ENCODE measurements around the gene FOXO1.

The FOXO1 gene

GRCh38 chr13:40571338-40571963, 95.0 kb downstream of the FOXO1 start:
- DNase-seq: no peak

DNA sequence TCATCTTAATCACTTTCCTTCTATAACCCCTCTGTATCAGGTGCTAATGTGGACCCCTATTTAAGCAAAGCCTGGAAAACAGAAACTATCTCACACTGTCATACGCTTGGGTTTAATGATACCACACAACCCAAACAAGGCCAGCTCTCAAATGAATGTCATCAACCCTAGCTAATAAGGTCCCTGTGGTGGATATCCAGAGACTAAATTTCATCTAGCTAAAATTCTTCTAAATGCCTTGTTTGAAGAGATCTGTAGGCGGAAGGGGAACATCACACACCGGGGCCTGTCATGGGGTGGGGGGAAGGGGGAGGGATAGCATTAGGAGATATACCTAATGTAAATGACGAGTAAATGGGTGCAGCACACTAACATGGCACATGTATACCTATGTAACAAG, 95.5 kb downstream of the FOXO1 start:
- DNase-seq: no peak

GRCh38 chr13:40569024-40569350, 97.5 kb downstream of the FOXO1 start:
- no peak for DNase-seq

GRCh38 chr13:40568246-40569023, 98.0 kb downstream of the FOXO1 start:
- no peak for DNase-seq

GRCh38 chr13:40566811-40567210, 99.6 kb downstream of the FOXO1 start:
- no peak for DNase-seq

DNA sequence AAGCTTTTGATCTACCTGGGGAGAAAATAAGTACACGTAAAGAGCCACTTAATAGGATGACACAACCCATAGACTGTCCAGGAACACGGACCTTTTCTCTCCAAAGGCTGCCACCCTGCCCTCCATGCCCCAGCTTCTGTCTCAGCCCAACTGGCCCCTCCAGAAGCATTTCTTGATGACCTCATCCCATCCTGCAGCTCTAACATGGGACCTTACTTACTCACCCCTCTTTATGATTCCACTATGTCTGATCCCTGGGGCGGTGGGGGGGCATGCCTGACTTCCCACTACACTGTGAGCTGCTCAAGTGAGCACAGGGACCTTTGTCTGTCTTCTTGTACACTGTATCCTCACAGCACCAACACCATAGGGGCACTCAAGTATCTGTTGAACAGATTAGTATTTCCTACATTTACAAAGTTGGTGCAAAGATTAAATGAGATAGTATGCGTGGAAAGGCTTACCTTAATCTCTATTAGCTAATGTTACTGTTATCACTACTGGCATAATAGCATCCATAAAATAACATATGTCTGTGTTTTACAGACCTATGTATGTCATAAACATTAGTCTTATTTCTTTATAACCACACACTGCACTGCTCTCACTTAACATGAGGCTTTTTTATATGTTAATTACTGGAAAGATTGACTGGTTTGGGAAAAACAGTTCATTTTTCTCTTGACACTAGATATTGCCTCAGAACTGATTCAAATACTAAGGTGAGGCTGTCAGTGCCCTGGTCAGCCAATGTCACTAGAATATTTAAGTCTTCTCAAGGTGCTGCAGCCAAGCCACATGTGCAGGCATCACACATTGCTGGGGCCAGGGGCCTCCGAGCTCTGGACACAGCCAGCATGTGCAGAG, 100.9 kb downstream of the FOXO1 start:
- no peak for DNase-seq

- no peak for DNase-seq
These were observed 102.0 kb downstream of the FOXO1 start for GRCh38 chr13:40564342-40565001.

DNA sequence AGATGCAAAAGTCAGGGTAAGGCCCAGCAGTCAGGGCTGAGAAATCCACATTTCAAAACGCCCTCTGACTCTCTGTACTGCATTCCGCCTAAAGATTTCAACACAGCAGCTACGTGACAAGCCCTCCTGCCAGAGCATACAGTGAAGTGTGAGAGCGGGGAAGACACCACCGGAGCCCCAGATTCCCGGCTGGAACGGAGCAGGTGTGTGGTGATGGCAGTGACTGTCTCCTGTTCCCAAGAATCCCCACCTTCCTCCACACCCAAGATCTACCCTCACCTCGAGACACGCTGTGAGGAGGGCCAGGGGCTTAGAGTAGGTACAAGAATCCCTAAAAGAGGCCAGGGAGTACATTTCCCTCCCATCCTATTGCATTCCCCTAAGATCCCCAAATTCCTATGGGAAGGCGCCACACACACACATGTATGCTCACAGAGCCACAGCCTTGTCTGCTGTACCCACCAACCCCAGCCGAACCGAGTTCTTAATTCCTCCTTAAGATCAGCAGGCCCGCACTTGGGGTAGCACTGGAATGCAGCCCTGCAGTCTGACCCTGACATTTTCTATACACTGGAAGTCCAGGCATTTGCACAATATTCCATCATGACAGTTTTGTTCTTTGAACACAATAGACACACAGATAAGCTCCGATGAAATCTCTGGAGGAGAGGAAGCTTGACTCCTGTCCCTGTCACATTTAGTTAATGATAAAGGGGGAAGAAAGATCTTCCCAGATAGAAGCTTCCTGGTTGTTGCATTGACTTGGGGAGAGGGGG, 102.9 kb downstream of the FOXO1 start:
- no peak for DNase-seq

GRCh38 chr13:40562975-40563349, 103.5 kb downstream of the FOXO1 start:
- no peak for DNase-seq

DNA sequence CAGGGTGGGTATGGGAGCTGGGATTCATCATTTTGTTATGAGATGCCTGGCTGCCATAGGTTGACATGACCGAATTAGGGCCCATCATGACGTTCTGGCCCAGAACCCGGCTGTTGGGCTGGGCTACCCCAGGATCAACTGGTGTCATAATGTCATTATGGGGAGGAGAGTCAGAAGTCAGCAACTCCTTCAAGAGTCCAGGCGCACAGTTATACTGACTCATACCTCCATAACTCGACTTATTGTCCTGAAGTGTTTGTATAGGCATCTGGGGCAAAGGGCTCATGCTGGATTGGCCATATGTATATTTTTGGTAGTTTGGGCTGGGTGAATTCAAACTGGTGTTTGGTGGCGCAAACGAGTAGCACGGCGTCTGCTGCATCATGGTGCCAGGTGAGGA, 106.5 kb downstream of the FOXO1 start:
- no peak for DNase-seq

DNA sequence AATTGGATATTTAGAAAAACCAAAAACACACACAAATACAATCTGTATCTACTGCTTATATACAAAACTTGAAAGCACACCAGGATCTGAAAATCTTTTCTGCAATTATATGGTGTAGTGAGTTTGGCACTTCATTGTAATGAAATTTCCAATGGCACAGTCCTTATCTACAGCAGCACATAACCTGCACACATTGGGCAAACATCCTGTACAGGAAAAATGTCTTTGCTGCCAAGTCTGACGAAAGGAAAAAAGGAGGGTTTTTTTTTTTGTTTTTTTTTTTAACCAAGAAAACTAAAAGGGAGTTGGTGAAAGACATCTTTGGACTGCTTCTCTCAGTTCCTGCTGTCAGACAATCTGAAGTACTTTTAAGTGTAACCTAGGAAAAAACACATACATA, 107.8 kb downstream of the FOXO1 start:
- DNase-seq: no peak

DNA sequence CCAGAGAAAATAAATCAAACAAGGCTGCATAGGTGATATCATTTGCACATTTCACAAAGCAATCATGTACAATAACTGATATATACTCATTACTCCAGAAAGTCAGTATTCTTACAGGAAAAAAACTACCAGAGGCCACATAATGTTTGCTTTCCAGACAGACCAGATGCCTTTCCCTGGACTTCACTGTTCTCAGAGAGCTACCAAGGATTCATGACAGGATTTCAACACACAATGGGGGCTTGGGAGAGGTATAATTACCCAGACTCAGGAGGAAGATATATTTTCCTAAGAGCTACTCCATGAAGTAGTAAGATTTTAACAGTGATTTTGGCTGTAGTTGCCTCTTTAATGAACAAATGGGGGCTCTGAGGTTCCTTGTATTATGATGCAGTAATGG, 110.0 kb downstream of the FOXO1 start:
- DNase-seq: no peak

DNA sequence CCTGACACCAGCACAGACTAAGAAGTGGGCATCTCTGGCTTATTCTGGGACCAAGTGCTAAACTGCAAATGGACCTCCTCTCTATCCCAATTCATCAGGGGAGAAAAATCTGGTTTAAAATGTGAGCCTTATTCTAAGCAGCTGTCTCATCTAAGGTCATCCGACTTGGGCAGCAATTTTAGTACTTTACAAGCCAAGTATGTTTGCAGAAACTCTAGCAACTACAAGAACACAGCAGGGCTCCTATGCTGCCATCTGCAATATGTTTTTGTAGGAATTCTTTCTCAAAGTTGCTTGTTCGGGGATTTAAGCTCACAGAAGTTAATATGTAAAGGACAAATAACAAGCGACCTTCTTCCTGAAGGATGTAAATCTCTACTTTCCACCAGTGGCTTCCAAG, 113.1 kb downstream of the FOXO1 start:
- DNase-seq: no peak

DNA sequence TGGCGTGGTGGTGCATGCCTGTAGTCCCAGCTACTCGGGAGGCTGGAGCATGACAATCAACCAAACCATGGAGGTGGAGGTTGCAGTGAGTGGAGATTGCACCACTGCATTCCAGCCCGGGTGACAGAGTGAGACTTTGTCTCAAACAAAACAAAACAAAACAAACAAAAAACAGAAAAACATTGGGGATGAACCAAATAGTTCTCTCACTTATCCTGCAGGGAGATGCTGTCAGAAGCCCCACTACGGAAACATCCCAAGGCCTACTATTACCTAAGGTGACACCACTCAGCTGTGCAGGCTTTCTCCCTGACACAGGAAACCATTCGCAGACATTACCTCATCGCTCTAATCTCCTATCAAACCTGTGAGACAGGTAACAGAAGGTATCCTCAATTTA, 113.5 kb downstream of the FOXO1 start:
- DNase-seq: no peak

DNA sequence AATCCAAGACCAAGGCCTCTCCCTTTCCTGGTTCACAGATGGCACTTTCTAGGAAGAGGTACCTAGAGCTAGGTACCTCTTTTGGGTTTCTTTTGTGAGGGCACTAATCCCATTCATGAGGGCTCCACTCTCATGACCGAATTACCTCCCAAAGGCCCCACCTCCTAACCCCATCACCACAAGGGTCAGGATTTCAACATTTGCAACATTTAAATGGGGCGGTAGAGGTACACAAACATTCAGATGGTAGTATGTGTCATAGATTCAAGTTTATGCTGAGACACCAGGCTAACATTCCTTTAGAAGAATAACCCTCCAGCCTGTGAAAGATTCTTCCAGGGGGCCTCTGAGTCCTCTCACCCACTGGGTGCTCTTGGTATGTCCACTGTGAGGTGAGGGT, 116.3 kb downstream of the FOXO1 start:
- DNase-seq: no peak

DNA sequence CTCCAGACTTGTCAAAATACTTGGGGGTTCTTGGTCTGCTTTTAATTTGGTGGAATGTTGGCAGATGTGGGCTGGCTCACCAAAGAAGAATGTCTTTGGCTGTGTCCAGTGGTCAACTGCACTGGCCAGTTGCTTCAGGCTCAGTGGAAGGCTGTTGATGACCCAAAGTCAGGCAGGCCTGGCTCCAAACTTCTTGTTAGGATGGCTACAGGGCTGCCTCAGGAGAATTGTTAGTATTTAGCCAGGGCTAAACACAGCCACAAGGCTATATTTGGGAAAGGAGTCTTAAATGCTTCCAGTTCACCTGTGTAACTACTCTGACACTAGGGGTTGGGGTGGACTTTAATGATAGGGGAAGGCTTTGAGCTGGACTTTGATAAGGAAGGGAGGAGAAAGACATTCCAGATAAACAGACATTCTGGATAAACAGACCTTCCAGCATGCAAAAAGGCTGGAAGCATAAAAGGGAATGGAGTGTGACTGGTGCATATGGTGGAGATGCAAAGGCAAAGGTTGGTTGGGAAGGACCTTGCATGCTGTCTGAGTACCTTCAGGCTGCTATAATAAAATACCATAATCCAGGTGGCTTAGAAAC, 116.8 kb downstream of the FOXO1 start:
- DNase-seq: peak in 1 of 2 experiments; percentile 33

DNA sequence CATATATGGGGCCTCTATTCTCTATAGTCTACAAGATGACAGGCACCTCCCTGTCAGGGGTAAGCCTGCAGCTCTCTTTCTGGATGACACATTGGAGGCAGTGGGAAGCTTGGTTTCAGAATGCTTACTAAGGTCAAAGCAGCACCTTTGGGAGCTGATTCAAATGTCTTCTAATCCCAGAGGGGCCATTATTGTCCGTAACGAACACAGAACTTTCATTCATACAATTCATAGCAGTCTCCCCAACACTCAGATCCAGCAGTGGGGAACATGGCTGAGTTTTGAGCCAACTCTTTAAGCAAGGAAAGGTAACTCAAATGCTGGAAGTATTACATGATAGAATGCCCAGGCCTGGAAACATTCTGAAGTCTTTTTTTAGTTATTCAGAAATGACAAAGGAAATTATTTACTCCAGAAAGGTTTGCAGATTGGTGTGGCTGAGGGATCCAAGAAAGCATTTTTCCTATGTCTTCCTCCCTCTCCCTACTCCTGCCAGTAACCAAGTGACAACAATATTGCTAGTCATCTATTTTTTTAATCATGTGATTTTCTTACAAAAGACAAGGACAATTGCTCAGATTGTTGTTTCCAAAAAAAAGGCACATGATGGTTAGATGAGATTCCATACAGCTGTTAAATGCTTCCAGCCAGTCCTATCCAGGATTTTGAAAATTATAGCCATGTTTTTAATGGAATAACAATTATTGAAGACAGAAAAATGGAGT, 118.7 kb downstream of the FOXO1 start:
- DNase-seq: peak; percentile 36 to 71

GRCh38 chr13:40546047-40546446, 120.4 kb downstream of the FOXO1 start:
- no peak for DNase-seq

GRCh38 chr13:40540328-40541044, 126.0 kb downstream of the FOXO1 start:
- no peak for DNase-seq

- no peak for DNase-seq
These were observed 126.7 kb downstream of the FOXO1 start for GRCh38 chr13:40539576-40540327.
